Muscle of leg (tissue), 11 donors: ENCODE data around the gene FBLN5. TPM values are rescaled to one million over a fixed set of nuclear protein-coding genes. Genes with fewer than 3 reads are reported as not detected.
A peak's percentile ranks its signal among the peaks of the same experiment; 100 is the strongest.

Source experiments
- DNase-seq: peaks from one replicate; pipeline ENCODE4 v3.0.0; 2013
- H3K27ac ChIP-seq: one replicate; pipeline ENCODE4 v1.5.1; 2013; ENCODE audit warnings: mild to moderate bottlenecking, low read length, control low read depth
- H3K27me3 ChIP-seq: one replicate; pipeline ENCODE4 v1.6.1; 2013; ENCODE audit warnings: low read length; ENCODE audit not compliant: control insufficient read depth, insufficient read depth
- H3K36me3 ChIP-seq: one replicate; pipeline ENCODE4 v1.6.1; 2013; ENCODE audit warnings: low read length; ENCODE audit not compliant: control insufficient read depth, insufficient read depth
- H3K4me1 ChIP-seq: one replicate; pipeline ENCODE4 v1.6.1; 2013; ENCODE audit warnings: low read length; ENCODE audit not compliant: control insufficient read depth, insufficient read depth
- H3K4me3 ChIP-seq: one replicate; pipeline ENCODE4 v1.5.1; 2013; ENCODE audit warnings: low read length, control low read depth
- H3K9me3 ChIP-seq: replicated peaks from 2 replicates; pipeline ENCODE4 v1.6.1; 2013; ENCODE audit warnings: low read depth, low read length; ENCODE audit not compliant: control insufficient read depth
- WGBS: methylation state at CpG from one replicate; pipeline ENCODE4 v1.1.5; 2013; ENCODE audit warnings: missing lambda C conversion rate; ENCODE audit not compliant: insufficient coverage; 5-methylcytosine and 5-hydroxymethylcytosine counted together
- polyA plus RNA-seq, 8 donors: library from polyadenylated mRNA; unstranded; fragments of 120-200 nt; gene quantifications; one replicate each; pipeline versions ENCODE4 v1.2.1 to v1.2.3, GENCODE V29; 2013; ENCODE audit warnings: inconsistent platforms in 1 of 8, low replicate concordance in 1 of 8; ENCODE audit not compliant: insufficient read length in 8 of 8, insufficient read depth in 1 of 8
- total RNA-seq: library from RNA; stranded (reverse); fragments of 120-200 nt; gene quantifications from one replicate; pipeline ENCODE4 v1.2.4, GENCODE V29; 2013

FBLN5 gene
- total and polyA plus RNA-seq, 9 donors = 31.5 to 128 (median 82.8) TPM

GRCh38 chr14:91929700-91930099, 17.8 kb downstream of the FBLN5 start:
- peak; percentile 32 for DNase-seq
- peaks cover 32% of the 10 kb centered on the region for H3K4me1 ChIP-seq
- WGBS = 60% methylated on average over 1 of the region's 3 CpGs
- no peaks in the 10 kb centered on the region for H3K9me3 ChIP-seq
- H3K27ac ChIP-seq = no peak overlapping the region
- no peaks in the 10 kb centered on the region for H3K27me3 ChIP-seq
- peaks cover 16% of the 10 kb centered on the region for H3K36me3 ChIP-seq
- no peak overlapping the region for H3K4me3 ChIP-seq

- 83% methylated on average over 3 of the region's 5 CpGs for whole genome bisulfite sequencing
- no peak overlapping the region for H3K4me3 ChIP-seq
- peaks cover 49% of the 10 kb centered on the region for H3K4me1 ChIP-seq
- DNase-seq = no peak
- H3K27me3 ChIP-seq = no peaks in the 10 kb centered on the region
- H3K36me3 ChIP-seq = peaks cover 7% of the 10 kb centered on the region
- H3K27ac ChIP-seq = no peak overlapping the region
- no peaks in the 10 kb centered on the region for H3K9me3 ChIP-seq
These were observed 19.7 kb downstream of the FBLN5 start for GRCh38 chr14:91927800-91928199.

DNA sequence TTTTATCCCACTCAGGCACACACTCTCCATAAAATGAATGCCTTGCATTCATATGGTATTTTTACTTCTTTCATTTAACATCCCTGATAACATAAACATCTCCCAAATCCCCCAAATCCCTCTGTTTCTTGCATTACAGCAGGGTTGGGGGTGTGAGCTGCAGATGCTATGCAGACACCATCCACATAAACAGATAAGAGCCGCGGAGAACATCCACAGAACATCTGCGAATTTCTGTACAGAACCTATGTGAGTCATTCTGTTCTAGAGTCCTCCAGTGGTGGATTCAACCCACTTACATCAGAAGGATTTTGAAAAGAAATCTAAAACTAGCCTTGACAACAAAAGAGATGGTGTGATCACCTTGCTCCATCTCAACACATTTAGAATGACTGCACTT, 20.3 kb downstream of the FBLN5 start:
- Histone ChIP-seq H3K27ac (no peak overlapping the region), H3K27me3 (no peaks in the 10 kb centered on the region), H3K36me3 (peaks cover 5% of the 10 kb centered on the region), H3K9me3 (no peaks in the 10 kb centered on the region), H3K4me1 (peaks cover 55% of the 10 kb centered on the region), H3K4me3 (no peak overlapping the region)
- WGBS = no CpG with 5 or more reads among the region's 3 CpGs
- DNase-seq = no peak

GRCh38 chr14:91926131-91926890, 21.2 kb downstream of the FBLN5 start:
- no peak overlapping the region for H3K4me3 ChIP-seq
- no peaks in the 10 kb centered on the region for H3K9me3 ChIP-seq
- DNase-seq = no peak
- H3K4me1 ChIP-seq = peaks cover 59% of the 10 kb centered on the region
- H3K27me3 ChIP-seq = no peaks in the 10 kb centered on the region
- H3K36me3 ChIP-seq = peaks cover 3% of the 10 kb centered on the region
- no peak overlapping the region for H3K27ac ChIP-seq
- 74% methylated on average over 10 of the region's 17 CpGs for WGBS

GRCh38 chr14:91925727-91926121, 21.8 kb downstream of the FBLN5 start:
- no peaks in the 10 kb centered on the region for H3K36me3 ChIP-seq
- no peak for DNase-seq
- peak overlapping the region; percentile 66 for H3K27ac ChIP-seq
- H3K27me3 ChIP-seq = no peaks in the 10 kb centered on the region
- 89% methylated on average over 5 of the region's 10 CpGs for WGBS
- no peak overlapping the region for H3K4me3 ChIP-seq
- no peaks in the 10 kb centered on the region for H3K9me3 ChIP-seq
- H3K4me1 ChIP-seq = peaks cover 54% of the 10 kb centered on the region

- no peaks in the 10 kb centered on the region for H3K27me3 ChIP-seq
- peaks cover 52% of the 10 kb centered on the region for H3K4me1 ChIP-seq
- H3K4me3 ChIP-seq = no peak overlapping the region
- peak overlapping the region; percentile 66 for H3K27ac ChIP-seq
- no peaks in the 10 kb centered on the region for H3K9me3 ChIP-seq
- peak; percentile 98 for DNase-seq
- no peaks in the 10 kb centered on the region for H3K36me3 ChIP-seq
- WGBS = 64% methylated on average over 2 of the region's 13 CpGs
These were observed 22.3 kb downstream of the FBLN5 start for GRCh38 chr14:91925001-91925726.

GRCh38 chr14:91920526-91920925, 27.0 kb downstream of the FBLN5 start:
- Histone ChIP-seq H3K4me1 (peaks cover 52% of the 10 kb centered on the region), H3K36me3 (no peaks in the 10 kb centered on the region), H3K9me3 (no peaks in the 10 kb centered on the region), H3K27me3 (no peaks in the 10 kb centered on the region), H3K27ac (no peak overlapping the region), H3K4me3 (no peak overlapping the region)
- WGBS = 66% methylated on average over 3 of the region's 3 CpGs
- no peak for DNase-seq

DNA sequence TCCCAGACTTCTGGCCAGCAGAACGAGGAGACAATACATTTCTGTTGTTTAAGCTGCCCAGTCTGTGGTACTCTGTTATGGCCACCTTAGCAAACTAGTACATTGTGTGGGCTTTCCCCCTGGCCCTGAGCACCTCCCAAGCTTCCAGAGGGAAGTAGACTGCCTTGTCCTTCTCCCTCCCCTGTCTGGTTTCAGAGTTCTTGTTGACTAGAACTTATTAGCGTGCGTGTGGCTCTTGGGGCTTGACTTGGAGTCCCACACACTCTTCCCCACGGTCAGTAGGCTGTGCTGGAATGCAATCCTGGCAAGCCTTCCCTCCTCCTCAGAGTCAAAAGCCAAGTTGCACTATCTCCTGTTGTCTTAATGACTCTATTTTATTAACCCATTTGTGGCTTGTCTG, 27.7 kb downstream of the FBLN5 start:
- peak; percentile 68 for DNase-seq
- peaks cover 45% of the 10 kb centered on the region for H3K4me1 ChIP-seq
- H3K27ac ChIP-seq = no peak overlapping the region
- 21% methylated on average over 3 of the region's 4 CpGs for WGBS
- H3K4me3 ChIP-seq = no peak overlapping the region
- H3K36me3 ChIP-seq = no peaks in the 10 kb centered on the region
- no peaks in the 10 kb centered on the region for H3K27me3 ChIP-seq
- no peaks in the 10 kb centered on the region for H3K9me3 ChIP-seq

DNA sequence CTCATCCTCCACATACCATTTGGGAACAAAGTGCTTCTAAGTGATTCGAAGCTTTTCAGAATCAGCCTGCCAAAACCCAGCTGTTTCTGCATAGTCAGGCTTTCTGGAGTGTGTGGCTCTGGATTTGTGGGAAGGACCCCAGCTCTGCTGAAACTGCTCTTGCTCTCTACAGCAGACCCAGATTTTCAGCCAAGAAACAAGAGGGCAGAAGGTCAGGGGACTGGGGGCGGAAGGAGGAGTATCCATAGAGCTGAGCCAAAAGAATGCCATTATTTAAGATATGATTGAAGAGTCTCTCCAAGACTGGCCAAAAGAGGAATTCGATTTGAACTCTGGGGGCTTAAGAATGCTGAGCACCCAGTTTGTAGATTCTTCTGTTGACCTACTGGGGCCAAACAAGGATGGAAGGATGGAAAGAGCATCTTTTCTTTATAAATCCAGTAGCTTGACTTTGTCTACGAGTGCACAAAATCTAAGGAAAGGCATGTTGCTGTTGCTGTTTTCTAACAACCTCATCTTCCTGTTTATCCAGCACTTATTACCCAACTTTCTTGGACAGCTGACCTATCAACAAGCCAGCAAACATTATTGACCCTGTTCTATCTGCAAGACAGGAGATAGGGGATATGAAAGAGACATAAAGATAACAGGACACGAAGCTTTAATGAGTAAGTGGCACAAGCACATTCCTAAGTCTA, 29.2 kb downstream of the FBLN5 start:
- Histone ChIP-seq H3K9me3 (no peaks in the 10 kb centered on the region), H3K27me3 (no peaks in the 10 kb centered on the region), H3K4me1 (peaks cover 33% of the 10 kb centered on the region), H3K4me3 (no peak overlapping the region), H3K36me3 (no peaks in the 10 kb centered on the region), H3K27ac (no peak overlapping the region)
- WGBS = 73% methylated on average over 4 of the region's 5 CpGs
- DNase-seq = peak; percentile 70

DNA sequence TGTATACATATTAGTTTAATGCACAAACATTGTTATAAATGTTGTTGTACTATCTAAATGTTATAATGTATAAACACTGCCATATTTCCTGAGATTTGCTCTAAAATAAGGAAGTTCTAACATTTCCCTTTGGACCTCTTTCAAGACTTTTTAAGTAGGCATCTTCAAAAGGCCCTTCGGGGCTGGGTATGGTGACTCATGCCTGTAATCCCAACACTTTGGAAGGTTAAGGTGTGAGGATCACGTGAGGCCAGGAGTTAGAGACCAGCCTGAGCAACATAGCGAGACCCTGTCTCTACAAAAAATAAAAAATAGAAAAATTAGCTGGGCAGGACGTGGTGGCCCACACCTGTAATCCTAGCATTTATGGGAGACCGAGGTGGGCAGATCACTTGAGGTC, 35.5 kb downstream of the FBLN5 start:
- 100% methylated on average over 2 of the region's 5 CpGs for WGBS
- no peak overlapping the region for H3K27ac ChIP-seq

More for the DNA sequence above, 35.5 kb downstream of the FBLN5 start:
- H3K9me3 ChIP-seq = no peaks in the 10 kb centered on the region
- H3K4me3 ChIP-seq = no peak overlapping the region
- DNase-seq = no peak
- H3K4me1 ChIP-seq = no peaks in the 10 kb centered on the region
- no peaks in the 10 kb centered on the region for H3K27me3 ChIP-seq
- no peaks in the 10 kb centered on the region for H3K36me3 ChIP-seq
